Stimulated activated CD8-positive, alpha-beta memory T cell treated with anti-CD3 and anti-CD28 coated beads, Interleukin-15, amount 100 ng/mL, for 1 hour (primary cell): ENCODE measurements around the gene SIGLEC1.

Experiments
- DNase-seq: peaks from one replicate; pipeline ENCODE4 v3.0.0-alpha.2; 2020; ENCODE audit warnings: low read depth

SIGLEC1 gene

DNA sequence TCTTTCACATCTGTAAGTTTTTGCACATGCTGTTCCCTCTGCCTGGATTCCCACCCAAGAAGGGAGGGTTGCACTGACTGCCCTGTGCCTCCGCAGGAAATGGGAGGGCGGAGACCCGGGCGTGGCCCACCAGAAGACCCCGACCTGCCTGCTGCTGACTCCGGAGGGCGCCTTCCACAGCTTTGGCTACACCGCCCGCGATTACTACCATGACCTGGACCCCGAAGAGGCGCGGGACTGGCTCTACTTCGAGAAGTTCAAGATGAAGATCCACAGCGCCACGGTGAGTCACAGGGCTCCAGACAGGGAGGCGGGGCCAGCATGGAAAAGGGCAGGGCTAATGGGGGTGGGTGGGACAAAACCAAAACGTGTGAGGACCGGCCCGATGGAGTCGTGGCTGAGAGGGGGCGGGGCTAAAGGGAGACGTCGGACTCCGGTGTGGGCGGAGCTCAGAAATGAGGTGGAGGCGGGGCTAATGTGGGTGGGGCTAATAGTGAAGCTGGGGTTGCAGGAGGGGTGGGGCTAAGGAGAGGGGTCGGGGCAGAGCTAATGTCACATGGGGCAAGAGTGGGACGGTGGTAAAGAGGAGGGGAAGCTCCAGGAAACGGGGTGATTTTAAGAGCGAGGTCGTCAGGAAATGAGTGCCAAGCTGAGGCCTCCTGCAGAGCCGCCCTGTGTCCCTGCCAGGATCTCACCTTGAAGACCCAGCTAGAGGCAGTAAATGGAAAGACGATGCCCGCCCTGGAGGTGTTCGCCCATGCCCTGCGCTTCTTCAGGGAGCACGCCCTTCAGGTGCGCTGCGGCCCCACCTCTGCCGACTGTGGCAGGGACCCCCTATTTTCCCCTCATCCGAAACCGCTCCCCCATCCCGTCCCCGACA lies 32.6 kb upstream of the SIGLEC1 start:
- DNase-seq, result peak; percentile 42

DNA sequence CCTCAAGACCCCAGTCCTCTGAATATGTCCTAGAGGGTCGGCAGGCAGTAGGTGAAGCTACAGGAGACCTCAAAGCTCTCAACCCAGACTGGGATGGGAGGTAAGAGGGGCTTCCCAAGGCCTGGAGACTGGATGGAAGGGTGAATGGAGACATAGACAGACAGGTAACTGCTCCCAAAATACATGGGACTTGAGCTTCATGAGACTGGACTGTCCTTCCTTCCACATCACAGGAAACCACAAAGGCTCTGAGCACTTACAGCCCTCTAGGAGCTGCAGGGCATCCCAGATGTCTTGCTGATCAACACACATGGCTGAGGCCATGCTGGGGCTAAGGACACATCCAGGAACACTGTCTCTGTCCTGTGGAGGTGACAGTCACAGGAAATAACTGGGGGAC lies 31.6 kb upstream of the SIGLEC1 start:
- no peak for DNase-seq

DNA sequence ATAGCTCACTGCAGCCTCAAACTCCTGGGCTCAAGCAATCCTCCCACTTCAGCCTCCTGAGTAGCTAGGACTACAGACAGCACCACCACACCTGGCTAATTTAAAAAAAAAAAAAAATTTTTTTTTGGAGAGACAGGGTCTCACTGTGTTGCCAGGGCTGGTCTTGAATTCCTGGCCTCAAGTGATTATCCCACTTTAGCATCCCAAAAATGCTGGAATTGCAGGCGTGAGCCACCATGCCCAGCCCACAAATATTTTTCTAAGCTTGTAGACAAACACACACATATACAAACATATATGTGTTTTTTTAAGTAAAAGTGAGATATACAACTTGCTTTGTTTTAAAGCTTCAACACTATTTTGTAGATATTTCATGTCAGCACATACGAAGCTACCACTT lies 30.9 kb upstream of the SIGLEC1 start:
- no peak for DNase-seq

DNA sequence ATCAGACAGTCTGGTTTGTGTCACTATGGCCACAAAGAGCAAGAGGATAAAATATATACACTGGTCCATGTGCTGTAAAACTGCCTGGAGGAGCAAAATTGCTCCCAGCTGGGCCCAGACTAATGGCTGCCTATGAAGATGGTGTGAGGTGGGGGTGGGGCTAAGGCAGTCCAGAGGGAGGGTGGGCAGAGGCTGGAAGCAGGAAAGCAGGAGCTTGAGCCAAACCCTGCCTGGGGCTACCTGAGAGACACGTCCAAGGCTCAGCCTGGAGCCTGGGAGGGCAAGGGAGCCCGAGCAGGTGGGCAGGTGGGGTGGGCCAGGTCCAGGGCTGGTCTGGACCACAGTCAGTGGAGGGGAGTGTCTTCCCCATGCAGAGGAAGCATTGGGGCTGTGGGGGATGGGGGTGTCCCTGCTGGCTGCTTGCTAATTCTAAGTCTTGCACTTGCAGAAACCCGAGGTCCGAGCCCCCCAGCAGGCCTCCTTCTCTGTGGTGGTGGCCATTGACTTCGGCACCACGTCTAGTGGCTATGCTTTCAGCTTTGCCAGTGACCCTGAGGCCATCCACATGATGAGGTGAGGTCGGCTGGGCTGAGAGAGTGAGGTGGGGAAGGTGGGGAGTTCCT lies 29.5 kb upstream of the SIGLEC1 start:
- DNase-seq, result no peak

DNA sequence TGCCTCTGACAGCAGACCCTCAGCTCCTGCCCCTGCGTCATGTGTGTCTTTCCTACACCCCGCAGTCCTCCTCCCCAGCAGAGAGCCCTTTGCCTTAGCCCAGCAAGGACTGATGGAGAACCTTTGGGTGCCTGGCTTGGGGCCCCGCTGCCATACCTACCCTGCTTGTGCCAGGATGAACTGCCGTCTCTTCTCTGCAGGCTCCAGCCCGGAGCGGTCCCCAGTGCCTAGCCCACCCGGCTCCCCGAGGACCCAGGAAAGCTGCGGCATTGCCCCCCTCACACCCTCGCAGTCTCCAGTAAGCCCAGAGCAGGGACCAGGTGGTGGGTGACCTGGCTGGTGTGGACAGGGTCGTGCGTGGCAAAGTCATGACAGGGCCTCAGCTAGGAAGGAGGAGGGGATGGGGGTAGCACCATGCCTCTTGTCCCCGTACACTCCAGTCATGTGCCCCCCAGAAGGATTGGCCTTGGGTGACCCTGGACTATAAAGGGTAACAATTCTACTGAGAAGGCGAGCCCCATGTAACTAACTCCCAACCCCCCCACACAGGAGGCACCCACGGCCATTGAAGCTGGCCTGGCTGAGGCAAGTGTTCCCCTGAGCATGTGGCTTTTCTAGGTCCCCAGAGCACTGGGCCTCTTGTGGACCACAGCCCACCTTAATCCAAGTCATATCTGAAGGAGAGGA lies 28.4 kb upstream of the SIGLEC1 start:
- no peak for DNase-seq

DNA sequence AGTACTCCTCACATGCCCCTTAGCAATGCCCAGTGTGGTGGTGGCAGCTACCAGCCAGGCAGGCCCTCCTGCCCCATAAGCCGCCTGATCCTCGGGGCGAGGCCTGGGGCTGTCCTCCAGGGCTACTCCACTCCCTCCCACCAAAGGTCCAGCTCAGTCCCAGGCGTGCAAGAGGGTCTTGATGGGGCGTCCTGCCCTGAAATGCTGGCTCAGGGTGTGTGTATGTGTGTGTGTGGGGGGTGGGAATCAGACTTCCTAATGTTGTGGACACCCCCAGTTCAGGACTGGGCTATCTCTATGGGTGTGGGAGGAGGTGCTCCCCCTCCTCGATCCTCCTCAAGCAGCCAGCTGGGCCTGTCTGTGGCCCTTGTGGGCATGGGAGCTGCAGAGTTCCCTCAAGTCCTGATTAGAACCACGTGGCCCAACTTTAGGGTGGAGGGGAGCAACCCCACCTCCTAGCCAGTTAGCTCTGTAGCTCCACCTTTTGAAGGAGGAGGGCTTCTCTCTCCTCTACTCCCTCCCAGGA lies 27.6 kb upstream of the SIGLEC1 start:
- no peak for DNase-seq

DNA sequence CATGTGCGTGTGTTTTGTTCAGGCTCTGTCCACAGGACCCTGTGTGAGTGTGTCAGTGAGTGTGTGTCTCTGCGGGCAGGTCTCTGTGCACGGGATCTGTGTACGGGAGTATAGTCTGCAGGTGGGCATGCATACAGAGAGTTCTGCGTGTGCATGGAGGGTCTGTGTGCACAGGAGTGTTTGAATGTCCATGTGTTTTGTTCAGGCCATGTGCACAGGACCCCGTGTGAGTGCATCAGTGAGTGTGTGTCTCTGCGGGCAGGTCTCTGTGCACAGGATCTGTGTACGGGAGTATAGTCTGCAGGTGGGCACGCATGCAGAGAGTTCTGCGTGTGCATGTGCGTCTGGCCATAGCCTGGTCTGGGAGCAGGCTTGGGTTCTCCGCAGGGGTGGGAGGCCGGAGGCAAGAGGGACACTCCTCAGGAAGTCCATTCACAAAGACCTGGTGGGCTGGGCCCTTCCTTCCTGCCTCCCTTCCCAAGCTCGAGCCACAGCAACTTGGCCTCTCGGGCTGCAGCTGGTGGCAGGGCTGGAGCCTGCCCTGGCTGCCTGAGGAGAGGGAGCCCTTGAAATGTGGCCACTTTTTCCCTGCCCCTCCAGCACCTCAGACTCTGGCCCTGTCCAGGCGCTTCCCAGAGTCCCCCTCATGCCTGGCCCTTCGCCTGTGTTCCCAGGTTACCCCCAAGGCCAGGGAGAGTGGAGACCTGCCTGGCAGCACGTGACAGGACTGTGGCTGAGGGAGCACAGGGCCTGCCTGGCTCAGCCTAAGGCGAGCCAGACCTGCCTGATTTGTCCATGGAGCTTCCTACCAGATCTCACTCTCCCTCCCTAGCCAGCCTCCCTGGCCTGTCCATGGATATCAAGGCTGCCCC lies 26.9 kb upstream of the SIGLEC1 start:
- DNase-seq, result no peak

DNA sequence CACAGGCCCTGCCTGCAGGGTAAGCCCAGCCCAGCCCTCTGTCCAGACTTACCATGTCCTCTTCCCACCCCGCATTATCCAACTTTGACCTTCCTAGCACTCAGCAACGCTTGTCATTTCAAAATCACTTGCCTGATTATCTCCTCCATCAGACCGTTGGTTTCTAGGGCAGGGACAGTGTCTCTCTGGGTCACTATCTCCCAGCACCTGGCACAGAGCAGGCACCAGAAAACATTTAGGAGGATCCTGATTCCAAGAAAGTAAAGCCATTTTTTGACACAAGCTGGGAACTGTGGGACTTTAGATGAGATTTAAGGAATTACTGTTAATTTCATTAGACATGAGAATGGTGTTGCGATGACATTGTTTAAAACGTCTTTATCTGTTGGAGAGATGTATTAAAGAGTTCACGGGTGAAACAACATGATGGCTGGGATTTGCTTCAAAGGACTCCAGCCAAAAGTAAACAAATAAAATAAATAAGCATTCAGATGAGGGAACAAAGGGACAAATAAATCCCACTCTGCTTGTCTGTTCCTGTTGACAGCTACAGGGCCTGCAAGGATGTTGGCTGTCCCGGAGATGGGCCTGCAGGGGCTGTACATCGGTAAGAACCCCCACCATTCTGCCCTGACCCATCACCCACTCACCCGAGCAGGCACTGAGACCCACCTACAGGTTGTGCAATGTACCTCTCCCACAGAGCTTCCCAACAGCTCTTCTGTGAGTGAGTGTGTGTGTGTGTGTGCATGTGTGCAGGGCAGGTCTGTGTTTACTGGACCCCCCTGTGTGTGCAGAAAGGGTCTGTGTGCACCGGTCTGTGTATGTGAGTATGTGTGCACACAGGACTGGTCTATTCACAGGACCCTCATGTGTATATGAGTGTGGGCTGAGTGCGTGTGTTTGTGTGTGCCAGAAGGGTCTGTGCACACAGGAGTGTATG lies 26.0 kb upstream of the SIGLEC1 start:
- no peak for DNase-seq

DNA sequence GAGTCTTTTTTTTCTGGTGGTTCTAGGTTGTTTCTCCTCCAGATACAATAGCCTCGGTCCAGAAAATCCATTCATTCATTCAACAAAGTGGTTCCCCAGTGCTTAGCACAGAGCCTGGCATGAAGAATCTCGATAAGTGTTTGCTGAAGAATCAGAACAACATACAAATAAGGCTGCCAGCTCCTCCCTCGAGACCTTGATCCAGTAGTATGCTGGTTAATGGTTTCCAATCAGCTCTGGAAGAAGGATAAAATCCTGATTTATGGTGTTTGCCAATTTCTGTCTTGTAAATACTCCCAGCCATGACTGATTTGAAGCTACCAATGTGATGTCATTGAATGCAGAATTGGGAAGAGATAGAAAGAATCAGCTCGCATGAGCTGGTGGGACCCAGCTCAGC lies 23.4 kb upstream of the SIGLEC1 start:
- DNase-seq, result no peak

DNA sequence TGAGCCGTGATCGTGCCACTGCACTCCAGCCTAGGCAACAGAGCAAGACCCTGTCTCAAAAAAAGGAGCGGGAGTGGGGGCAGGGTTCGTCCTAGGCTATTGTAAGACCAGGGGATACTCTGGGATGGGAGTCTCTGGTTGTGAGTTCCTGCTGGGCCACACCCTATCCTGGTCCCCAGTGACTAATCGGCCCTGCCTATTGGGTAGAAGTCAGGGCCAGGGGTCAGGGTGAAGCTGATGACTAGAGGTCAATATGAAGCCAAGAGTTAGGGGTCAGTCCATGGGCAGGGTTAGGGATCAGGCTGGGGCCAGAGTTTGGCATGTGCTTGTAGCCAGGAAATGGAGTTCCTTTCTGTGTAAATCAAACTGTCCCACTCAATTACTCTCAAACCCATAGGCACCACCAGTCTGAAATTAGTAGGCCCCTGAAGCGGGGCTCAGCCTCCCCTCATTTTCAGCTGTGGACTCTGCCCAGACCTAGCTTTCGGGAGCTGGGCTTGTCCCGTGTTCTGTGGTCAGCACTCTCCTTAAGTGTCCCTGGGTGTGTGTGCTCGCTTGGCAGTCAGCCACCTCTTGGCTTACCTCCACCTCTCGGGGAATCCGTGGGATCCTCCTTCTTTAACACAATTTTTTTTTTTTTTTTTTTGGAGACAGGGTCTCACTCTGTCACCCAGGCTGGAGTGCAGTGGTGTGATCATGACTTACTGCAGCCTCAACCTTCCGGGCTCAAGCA lies 21.9 kb upstream of the SIGLEC1 start:
- DNase-seq, result no peak

DNA sequence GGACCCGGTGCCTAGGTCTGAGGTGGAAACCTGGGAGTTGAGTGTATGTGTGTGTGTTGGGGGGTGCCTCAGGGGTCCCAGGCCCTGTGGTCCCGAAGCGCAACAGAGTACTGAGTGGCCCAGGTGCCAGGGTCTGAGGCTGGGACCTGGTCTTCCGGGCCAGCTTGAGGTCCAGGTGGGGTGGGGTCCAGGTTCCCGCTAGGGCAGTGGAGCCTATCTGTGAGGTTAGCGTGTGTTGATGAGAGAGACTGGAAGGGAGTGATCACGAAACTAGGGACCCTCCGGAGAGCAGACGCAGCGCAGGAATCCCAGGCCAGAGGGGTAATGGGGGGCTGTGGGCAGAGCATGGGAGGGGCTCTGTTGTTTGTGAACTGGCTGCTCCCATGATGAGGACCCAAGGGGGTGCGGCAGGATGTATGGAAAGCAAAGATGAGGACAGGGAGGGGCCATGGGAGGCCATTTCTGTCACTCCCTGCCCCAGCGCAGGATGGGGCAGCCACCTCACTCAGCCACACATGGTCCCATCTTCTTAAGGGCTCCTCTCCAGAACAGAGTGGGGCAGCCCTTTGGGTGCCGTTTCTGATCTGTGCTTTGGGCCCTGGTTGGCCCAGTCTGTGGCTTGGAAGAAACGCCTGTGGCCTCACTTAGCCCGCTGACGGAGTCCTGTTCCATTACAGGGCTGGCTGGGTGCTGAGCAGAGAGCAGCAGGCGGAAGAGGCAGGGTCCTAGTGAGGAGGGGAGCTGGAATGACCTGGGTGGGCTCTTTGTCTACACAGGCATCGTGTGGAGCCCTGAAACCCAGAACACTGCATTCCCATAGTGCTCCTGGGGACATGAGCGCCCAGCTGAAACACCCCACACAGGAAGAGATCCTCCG lies 21.0 kb upstream of the SIGLEC1 start:
- DNase-seq, result no peak

DNA sequence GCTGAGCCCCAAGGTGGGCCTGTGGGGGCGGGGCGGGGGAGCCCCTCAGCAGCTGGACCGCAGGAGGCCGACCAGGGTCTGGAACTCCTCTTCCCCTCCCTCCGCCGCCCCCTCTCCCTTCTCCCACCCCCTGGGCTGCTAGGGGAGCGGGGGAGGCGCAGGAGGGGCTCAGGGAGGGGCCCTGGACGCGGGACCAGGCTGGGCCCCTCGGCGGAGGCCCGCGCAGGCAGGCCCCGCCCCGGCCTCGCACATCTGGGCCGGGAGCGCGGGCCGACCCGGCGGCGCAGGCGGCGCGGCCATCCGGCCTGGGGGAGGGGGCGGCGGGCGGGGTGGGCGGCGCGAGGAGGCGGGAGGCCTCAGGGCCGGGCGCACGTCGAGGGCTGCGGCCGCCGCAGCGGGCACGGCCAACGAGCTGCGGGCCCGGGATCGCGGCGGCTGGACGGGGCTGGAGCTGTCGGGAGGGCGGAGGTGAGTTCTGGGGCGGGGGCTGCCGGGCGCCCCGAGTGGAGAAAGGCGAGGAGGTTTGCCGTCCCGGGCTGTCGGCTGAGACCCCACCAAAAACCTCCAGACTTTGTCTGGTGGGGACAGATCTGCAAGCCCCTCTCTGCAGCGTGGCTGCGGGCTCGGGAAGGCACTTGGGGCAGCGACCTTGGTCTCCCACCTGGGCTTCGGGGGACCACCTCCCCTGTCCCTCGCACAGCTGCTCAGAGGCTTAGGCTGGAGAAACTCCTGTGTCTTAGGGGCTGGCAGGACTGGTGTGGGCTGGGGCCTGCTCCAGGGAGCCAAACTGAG lies 20.1 kb upstream of the SIGLEC1 start, which contains the start of gene HSPA12B:
HSPA12B (plus strand) TSS at position 359 of the 792 bp plus-strand sequence. CDS start 5,990 bp downstream, outside the sequence.
- DNase-seq, result no peak

DNA sequence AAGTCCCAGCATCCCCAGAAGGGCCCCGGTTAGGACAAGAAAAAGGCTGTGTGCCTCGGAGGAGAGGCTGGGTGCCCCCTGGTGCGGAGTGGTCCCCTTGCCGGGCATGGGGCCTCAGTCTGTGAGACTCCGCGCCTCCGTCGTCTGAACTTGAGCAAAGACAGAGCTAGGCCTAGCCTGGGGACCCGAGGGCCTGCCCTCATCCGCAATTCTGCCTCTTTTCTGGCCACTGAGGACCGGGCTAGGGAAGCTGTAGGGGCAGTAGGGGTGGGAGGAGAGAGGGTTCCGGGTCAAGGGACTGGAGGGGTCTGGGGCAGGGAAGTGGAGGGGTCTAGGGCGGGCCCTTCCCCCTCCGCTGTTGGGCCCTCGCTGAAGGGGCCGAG lies 19.5 kb upstream of the SIGLEC1 start:
- no peak for DNase-seq

DNA sequence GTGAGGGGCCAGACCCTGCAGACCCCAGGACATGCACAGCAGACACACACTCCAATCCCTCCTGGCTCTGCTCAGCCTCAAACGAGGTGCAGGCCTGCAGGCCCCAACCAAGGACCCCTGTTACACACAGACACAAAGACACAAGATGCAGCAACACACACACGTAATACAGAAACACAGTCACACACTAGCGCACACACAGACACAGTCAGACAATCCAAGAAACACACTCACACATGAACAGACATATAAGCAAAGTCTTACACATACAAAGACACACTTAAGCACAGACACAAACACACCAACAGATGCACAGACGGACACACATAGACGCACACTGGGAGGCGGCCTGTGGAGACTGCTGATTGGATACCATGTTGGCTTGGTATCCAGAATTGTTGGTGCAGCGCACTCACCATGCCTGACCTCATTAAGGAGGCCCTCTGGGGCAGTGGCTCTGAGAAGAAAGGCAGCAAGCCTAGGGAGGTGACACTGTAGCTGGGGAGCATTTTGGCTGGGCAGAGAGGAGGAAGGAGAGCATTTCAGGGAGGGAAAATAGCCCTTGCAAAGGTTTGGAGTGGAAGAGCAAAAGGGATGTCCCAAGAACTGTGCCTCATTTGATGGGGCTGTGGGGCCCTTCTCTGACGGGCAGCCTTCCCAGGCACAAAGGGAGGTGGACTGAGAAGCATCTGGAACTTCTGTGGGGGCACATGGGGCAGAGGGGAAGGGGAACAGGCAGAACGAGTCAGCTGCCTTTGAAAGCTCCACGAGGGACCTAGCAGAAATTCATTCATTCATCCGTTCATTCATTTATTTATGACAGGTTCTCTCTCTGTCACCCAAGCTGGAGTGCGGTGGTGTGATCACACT lies 18.6 kb upstream of the SIGLEC1 start:
- no peak for DNase-seq

DNA sequence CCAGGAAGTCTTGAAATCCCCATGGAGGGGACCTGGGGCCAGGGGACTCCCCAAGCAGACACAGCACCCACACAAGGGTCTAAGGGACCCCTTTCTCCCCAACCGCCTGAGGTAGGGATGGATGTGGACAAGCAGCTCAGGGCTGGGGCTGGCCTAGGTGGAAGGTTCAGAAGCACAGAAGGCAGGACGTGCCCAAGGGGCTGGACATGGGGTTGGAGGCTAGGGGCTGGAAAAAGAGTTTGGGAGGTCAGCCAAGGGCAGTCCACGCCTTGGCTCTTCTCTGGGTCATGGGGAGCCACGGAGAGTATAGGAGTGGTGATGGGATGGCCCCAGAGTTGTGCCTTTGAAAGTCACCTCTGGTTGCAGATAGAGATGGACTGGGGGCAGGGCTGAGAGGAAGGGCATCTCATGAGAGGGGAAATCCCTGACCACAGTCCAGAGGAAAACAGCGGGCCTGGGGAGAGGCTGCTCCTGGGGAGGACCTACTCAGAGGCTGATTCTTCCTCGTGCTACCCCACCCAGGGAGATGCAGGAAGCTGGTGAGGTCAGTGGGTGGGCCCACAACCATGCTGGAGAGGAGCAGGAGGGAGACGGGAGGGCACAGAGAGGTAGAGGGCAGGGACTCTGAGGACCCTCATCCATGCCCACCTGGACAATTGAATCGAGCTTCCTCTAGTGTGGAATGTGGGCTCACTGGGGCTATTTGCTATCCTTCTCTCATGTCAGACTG lies 17.6 kb upstream of the SIGLEC1 start:
- no peak for DNase-seq

DNA sequence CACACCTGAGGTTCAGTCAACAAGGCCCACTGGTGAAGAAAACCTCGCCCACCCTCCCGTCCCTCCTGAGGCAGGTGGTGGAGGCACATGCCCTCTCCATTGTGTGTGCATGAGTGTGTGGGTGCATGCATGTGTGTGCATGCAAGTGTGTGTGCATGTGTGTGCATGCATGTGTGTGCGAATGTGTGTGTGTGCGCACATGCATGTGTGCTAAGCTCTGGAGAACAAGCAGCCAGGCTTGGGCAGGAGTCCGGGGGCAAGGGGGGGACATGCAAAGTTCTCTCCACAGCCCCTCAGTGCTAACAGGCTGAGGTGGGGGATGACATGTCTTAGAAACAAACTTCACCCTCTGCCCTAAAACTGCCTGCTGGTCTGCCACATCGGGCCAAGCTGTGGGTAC lies 17.0 kb upstream of the SIGLEC1 start:
- no peak for DNase-seq
